Endothelial cell of umbilical vein (primary cell): Measurements from ENCODE around the gene ARL2BP. TPM values are rescaled to one million over a fixed set of nuclear protein-coding genes. Genes with fewer than 3 reads are reported as not detected.
A peak's percentile ranks its signal among the peaks of the same experiment; 100 is the strongest.

Source experiments
- Bru-seq: library from RNA; stranded (reverse); fragments of 400-500 nt; gene quantifications from one replicate; lab custom pipeline; 2021; lab: Mats Ljungman, UMichigan
- BruChase-seq, 2 experiments: library from RNA; stranded (reverse); fragments of 400-500 nt; gene quantifications; one replicate each; lab custom pipeline; 2021; lab: Mats Ljungman, UMichigan
- BruUV-seq: library from RNA; stranded (reverse); fragments of 400-500 nt; replicated peaks from 2 replicates; lab custom pipeline; 2021; lab: Mats Ljungman, UMichigan
- CTCF ChIA-PET: fragments of 300-600, 350-600 bp; sonication (Branson Sonifier 250); formaldehyde crosslinking; loops from one replicate; lab custom pipeline; 2021; ENCODE audit warnings: antibody characterized with exemption, inconsistent platforms; lab: Charles Lee
- POLR2A ChIA-PET: fragments of 300-600, 350-600 bp; sonication (Branson Sonifier 250); formaldehyde crosslinking; loops from one replicate; lab custom pipeline; 2021; ENCODE audit warnings: antibody characterized with exemption, inconsistent platforms; lab: Charles Lee
- DNase-seq: peaks from one replicate; pipeline ENCODE4 v3.0.0-alpha.2; 2011; ENCODE audit warnings: low read depth, low spot score
- FAIRE-seq: peaks from 2 replicates; lab custom pipeline; 2011; peaks lifted over from hg19 to GRCh38; lab: Jason Lieb, UNC
- H2AFZ ChIP-seq: 2 replicates; pipeline ENCODE4 v1.6.0; 2012; ENCODE audit warnings: low read depth, low read length, control low read depth, inconsistent platforms
- H3K27ac ChIP-seq: 2 replicates; pipeline ENCODE4 v1.5.1; 2011; ENCODE audit warnings: low read depth, mild to moderate bottlenecking, control low read depth, low read length, moderate library complexity; ENCODE audit not compliant: insufficient read depth
- H3K27me3 ChIP-seq, 2 experiments: 2 replicates each; pipeline versions ENCODE4 v1.6.0 to v1.6.1; 2011; ENCODE audit warnings: low read length in 2 of 2, mixed read lengths in 1 of 2; ENCODE audit not compliant: control insufficient read depth in 2 of 2, insufficient read depth in 2 of 2
- H3K36me3 ChIP-seq, 2 experiments: 2 replicates in 1 of 2; 3 replicates in 1 of 2; pipeline ENCODE4 v1.5.1; 2011; ENCODE audit warnings: low read length in 2 of 2, mild to moderate bottlenecking in 1 of 2, moderate library complexity in 1 of 2; ENCODE audit not compliant: control insufficient read depth in 2 of 2, insufficient read depth in 2 of 2; ENCODE audit errors: extremely low read depth in 1 of 2
- H3K4me1 ChIP-seq: 3 replicates; pipeline ENCODE4 v1.5.1; 2011; ENCODE audit warnings: mild to moderate bottlenecking, low read length; ENCODE audit not compliant: control insufficient read depth, insufficient read depth; ENCODE audit errors: extremely low read depth
- H3K4me2 ChIP-seq: 2 replicates; pipeline ENCODE4 v1.6.1; 2011; ENCODE audit warnings: low read length, control low read depth, mixed read lengths; ENCODE audit not compliant: insufficient read depth
- H3K4me3 ChIP-seq, 3 experiments: fragments of 200-600 bp in 1 of 3; sonication (generic), shearing (Covaris generic) in 1 of 3; replicated peaks in 1 of 3; 2 replicates each; pipeline ENCODE4 v1.5.1; 2011 to 2016; ENCODE audit warnings: control low read depth in 3 of 3, low read length in 3 of 3, mild to moderate bottlenecking in 2 of 3, inconsistent platforms in 1 of 3, low read depth in 1 of 3, moderate library complexity in 1 of 3; ENCODE audit not compliant: insufficient read depth in 1 of 3
- H3K79me2 ChIP-seq: 2 replicates; pipeline ENCODE4 v1.6.0; 2012; ENCODE audit warnings: low read length, inconsistent platforms; ENCODE audit not compliant: control insufficient read depth, insufficient read depth
- H3K9ac ChIP-seq: replicated peaks from 2 replicates; pipeline ENCODE3; 2011; ENCODE audit warnings: low read length, control low read depth; ENCODE audit not compliant: insufficient read depth; ENCODE audit errors: extremely low read depth
- H3K9me1 ChIP-seq: replicated peaks from 3 replicates; pipeline ENCODE4 v1.6.0; 2011; ENCODE audit warnings: mild to moderate bottlenecking, low read length; ENCODE audit not compliant: control insufficient read depth, insufficient read depth; ENCODE audit errors: extremely low read depth
- H3K9me3 ChIP-seq: replicated peaks from 2 replicates; pipeline ENCODE4 v1.5.1; 2012; ENCODE audit warnings: low read length, inconsistent platforms; ENCODE audit not compliant: control insufficient read depth, insufficient read depth
- H4K20me1 ChIP-seq: replicated peaks from 2 replicates; pipeline ENCODE3; 2011; ENCODE audit warnings: mild to moderate bottlenecking, low read length; ENCODE audit not compliant: control insufficient read depth, insufficient read depth; ENCODE audit errors: extremely low read depth
- CTCF ChIP-seq, 2 donors: IDR thresholded peaks; 1 replicate in 1 of 2; 2 replicates in 1 of 2; pipeline ENCODE4 v1.5.1; 2011; ENCODE audit warnings: low read length in 2 of 2, mild to moderate bottlenecking in 2 of 2, moderate library complexity in 2 of 2, control low read depth in 1 of 2, inconsistent platforms in 1 of 2, low read depth in 1 of 2; ENCODE audit not compliant: insufficient read depth in 1 of 2; ENCODE audit errors: extremely low read depth in 1 of 2
- GATA2 ChIP-seq: IDR thresholded peaks from 2 replicates; pipeline ENCODE4 v1.7.0; 2011; ENCODE audit warnings: low read depth, mild to moderate bottlenecking, moderate library complexity, mixed read lengths, low read length; ENCODE audit not compliant: insufficient read length, insufficient read depth
- MAX ChIP-seq: IDR thresholded peaks from 2 replicates; pipeline ENCODE4 v1.6.1; 2011; ENCODE audit not compliant: insufficient read depth, insufficient read length
- MYC ChIP-seq: IDR thresholded peaks from one replicate; pipeline ENCODE4 v1.6.1; 2011; ENCODE audit warnings: mild to moderate bottlenecking, low read depth, low read length
- POLR2A ChIP-seq: IDR thresholded peaks from 2 replicates; pipeline ENCODE4 v1.6.1; 2012; ENCODE audit warnings: low read depth, mild to moderate bottlenecking, control low read depth, low read length
- POLR2AphosphoS5 ChIP-seq: IDR thresholded peaks from 2 replicates; pipeline ENCODE4 v1.6.1; 2012; ENCODE audit warnings: low read depth, mild to moderate bottlenecking, control low read depth, low read length, moderate library complexity; ENCODE audit not compliant: insufficient read depth
- dilution Hi-C: fragments of 300-500 bp; cut with MboI; formaldehyde crosslinking; loops from one replicate; pipeline ENCODE4 v1.15.0; 2019; ENCODE audit warnings: low sequenced_read_pairs; ENCODE audit not compliant: extremely low pct_ligation_motif_present
- intact Hi-C: fragments of 100-400 bp; cut with micrococcal nuclease; formaldehyde crosslinking; loops from one replicate; pipeline ENCODE4 v1.10.0; 2022
- long read RNA-seq: library from polyadenylated mRNA; stranded (forward); transcript quantifications from one replicate; pipeline ENCODE4 v2.0.0, GENCODE V29; 2021
- polyA minus RNA-seq, 3 experiments: library from RNA; depleted of rRNA, polyadenylated mRNA; stranded (reverse); fragments of >200 nt; gene quantifications; 1 replicate in 1 of 3; 2 replicates in 2 of 3; pipeline ENCODE4 v1.2.3, GENCODE V29; 2011
- polyA plus RNA-seq, 4 experiments: library from polyadenylated mRNA; depleted of rRNA in 3 of 4; stranded (reverse) in 3 of 4; unstranded in 1 of 4; fragments of >200 nt; gene quantifications; 2 replicates each; pipeline versions ENCODE4 v1.2.1 to v1.2.3, GENCODE V29; 2011 to 2012; ENCODE audit warnings: missing spikeins in 1 of 4
- total RNA-seq: library from RNA; stranded (reverse); gene quantifications from 2 replicates; pipeline ENCODE4 v1.2.3, GENCODE V29; 2021

The ARL2BP gene
- total RNA-seq, result 76.7 and 80.4 TPM in 2 replicates
- 103 and 111 TPM in 2 replicates for polyA plus RNA-seq
- 81.7 and 87.7 TPM in 2 replicates for polyA plus RNA-seq (2011; cell fraction: cytosol; rRNA removed)
- 33.2 and 36.3 TPM in 2 replicates for polyA plus RNA-seq (2011; cell fraction: nucleus; rRNA removed)
- 76.8 and 88.3 TPM in 2 replicates for polyA plus RNA-seq (2012)
- polyA minus RNA-seq, result 73.4 and 77.5 TPM in 2 replicates
- polyA minus RNA-seq (2011; cell fraction: cytosol; rRNA and poly(A)+ RNA removed), result 27.3 TPM
- 17.6 and 23.6 TPM in 2 replicates for polyA minus RNA-seq (2011; cell fraction: nucleus; rRNA and poly(A)+ RNA removed)
- Bru-seq, nascent RNA, result percentile 85 among the genes with signal in this experiment
- percentile 98 among the genes with signal in this experiment for BruChase-seq, experiment 1, labeled RNA remaining after a 6-hour chase
- BruChase-seq, experiment 2, labeled RNA remaining after a 2-hour chase, result percentile 91 among the genes with signal in this experiment
- long read RNA-seq, transcript ARL2BP-201 (6 exons, 2,130 nt), result major isoform, 157 of 195 reads
- long read RNA-seq, partial matches to known transcripts, result 3 of 195 reads
- long read RNA-seq, other reads (novel, unspliced or antisense), result 35 of 195 reads

GRCh38 chr16:57244767-57245471 lies at the start of gene ARL2BP:
ARL2BP (plus strand) TSS chr16:57245259; CDS start chr16:57245368, 109 bp downstream.
- peak; percentile 99 for DNase-seq
- intact Hi-C loops (loop anchor here (1.0 to 2.0 kb wide), 6 partner anchors 15 to 172 kb away; partner anchors contain the start of genes PLLP, PSME3IP1 and RSPRY1), dilution Hi-C loops (no loop called here)
- peaks cover 11% of the 10 kb centered on the region for H3K4me1 ChIP-seq
- BruUV-seq, result no TSS peak
- peaks cover 10% of the 10 kb centered on the region for H3K79me2 ChIP-seq
- no peaks in the 10 kb centered on the region for H3K9me1 ChIP-seq
- ChIA-PET POLR2A (interaction anchor here (0.6 to 1.4 kb wide), 4 partner anchors 16 to 57 kb away, joined by 3 to 8 read pairs (median 6); no protein-coding TSS in a partner anchor), CTCF (interaction anchor here (0.6 to 4.1 kb wide), 13 partner anchors 9 to 180 kb away, joined by 3 to 19 read pairs (median 3); partner anchors contain the start of gene PLLP)
- H4K20me1 ChIP-seq, result no peaks in the 10 kb centered on the region
- no peaks in the 10 kb centered on the region for H3K27me3 ChIP-seq
- H3K9me3 ChIP-seq, result no peaks in the 10 kb centered on the region
- H3K4me2 ChIP-seq, result peak within 1 kb of the TSS; percentile 99
- TF ChIP-seq MYC, result peak; percentile 6
- TF ChIP-seq GATA2, result no peak
- TF ChIP-seq POLR2A, result peak; percentile 89
- peak; percentile 20 for TF ChIP-seq MAX
- peak; percentile 3 to 10 for TF ChIP-seq CTCF (IDR thresholded peaks at IDR 0.05; ENCODE audit: extremely low read depth in 1 of 2, insufficient read depth in 1 of 2, low read depth in 1 of 2, low read length in 2 of 2)
- peak; percentile 84 for TF ChIP-seq POLR2AphosphoS5
- peak; percentile 95 for FAIRE-seq
- H3K36me3 ChIP-seq, result peaks cover 9 to 13% of the 10 kb centered on the region in 2 experiments
- H3K4me3 ChIP-seq, result peak within 1 kb of the TSS; percentile 75 to 89 (median 85)
- peak within 1 kb of the TSS; percentile 86 for H3K9ac ChIP-seq
- peak within 1 kb of the TSS; percentile 72 for H3K27ac ChIP-seq
- H2AFZ ChIP-seq, result peak within 1 kb of the TSS; percentile 73
